Breast epithelium (tissue), 4 donors: ENCODE results near the gene LMCD1. TPM values are rescaled to one million over a fixed set of nuclear protein-coding genes. Genes with fewer than 3 reads are reported as not detected.
A peak's percentile ranks its signal among the peaks of the same experiment; 100 is the strongest.

Experiments
- DNase-seq, 2 donors: peaks; one replicate each; pipeline ENCODE4 v3.0.0-alpha.2; 2019; ENCODE audit warnings: low spot score in 2 of 2
- H3K27ac ChIP-seq, 2 donors: fragments of 200-600 bp; sonication (generic) in 1 of 2; one replicate each; pipeline ENCODE4 v1.5.1; 2016 to 2019; ENCODE audit warnings: mild to moderate bottlenecking in 1 of 2
- H3K27me3 ChIP-seq, 2 donors: fragments of 200-600 bp; sonication (generic) in 1 of 2; one replicate each; pipeline versions ENCODE4 v1.5.1 to v1.6.0; 2017 to 2019; ENCODE audit warnings: control low read depth in 1 of 2, mild to moderate bottlenecking in 1 of 2
- H3K36me3 ChIP-seq: fragments of 200-600 bp; one replicate; pipeline ENCODE4 v1.5.1; 2019
- H3K4me1 ChIP-seq, 2 donors: fragments of 200-600 bp; sonication (generic); one replicate each; pipeline ENCODE4 v1.5.1; 2016 to 2019; ENCODE audit warnings: control low read depth in 1 of 2
- H3K4me3 ChIP-seq, 3 donors: fragments of 200-600 bp; sonication (generic); 1 replicate in 2 of 3; 2 replicates in 1 of 3; pipeline ENCODE4 v1.5.1; 2016 to 2019; ENCODE audit warnings: mild to moderate bottlenecking in 3 of 3, moderate library complexity in 2 of 3
- H3K9me3 ChIP-seq, 2 donors: fragments of 200-600 bp; sonication (generic) in 1 of 2; one replicate each; pipeline ENCODE4 v1.5.1; 2016 to 2019; ENCODE audit warnings: control low read depth in 1 of 2
- POLR2A ChIP-seq: fragments of 450-650 bp; IDR thresholded peaks from one replicate; pipeline ENCODE4 v1.6.1; 2016; ENCODE audit warnings: antibody characterized with exemption, mild to moderate bottlenecking, moderate library complexity
- POLR2AphosphoS5 ChIP-seq, 3 donors: sonication (generic); formaldehyde crosslinking; IDR thresholded peaks; one replicate each; pipeline ENCODE4 v1.6.1; 2017; ENCODE audit warnings: antibody characterized with exemption in 3 of 3
- intact Hi-C: fragments of 100-400 bp; cut with DNase I; formaldehyde crosslinking; loops from one replicate; pipeline ENCODE4 v1.15.1; 2023; ENCODE audit warnings: low total_unique reads
- total RNA-seq, 3 donors: library from RNA; depleted of rRNA; stranded (reverse); fragments of >200 nt; gene quantifications; one replicate each; pipeline ENCODE4 v1.1.0, GENCODE V29; 2016
- TF ChIP-seq, protein P1 (sequence below), 3 donors: fragments of 450-650 bp; IDR thresholded peaks; one replicate each; pipeline ENCODE4 v1.5.1; 2016 to 2017; ENCODE audit warnings: antibody characterized with exemption in 3 of 3, mild to moderate bottlenecking in 3 of 3, moderate library complexity in 3 of 3

The LMCD1 gene
- total RNA-seq, 3 donors from 2014 or later: 53.0 to 228 (median 105) TPM

DNA sequence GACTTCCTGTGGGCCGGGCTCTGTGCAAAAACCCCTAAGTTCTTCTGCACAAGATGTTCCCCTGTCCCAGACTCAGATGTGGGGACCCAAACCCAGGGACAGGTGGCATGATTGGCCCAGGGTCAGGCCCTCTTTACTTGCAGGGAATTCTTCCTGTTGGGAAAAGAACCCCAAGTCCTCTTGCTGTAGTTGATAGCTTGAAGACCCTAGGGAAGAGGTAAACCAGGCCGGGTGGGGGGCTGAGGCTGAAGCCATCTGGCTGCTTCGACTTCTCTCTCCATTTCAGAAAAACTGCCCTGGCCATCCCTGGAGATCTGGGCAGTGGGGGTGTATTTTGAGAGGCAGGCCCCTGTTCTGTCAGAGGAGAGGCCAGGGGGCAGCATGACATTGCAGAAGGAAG is 119.5 kb downstream of the LMCD1 start:
- Histone ChIP-seq H3K4me3 (no peak overlapping the region), H3K27ac (no peak overlapping the region), H3K9me3 (peaks cover 0 to 6% of the 10 kb centered on the region in 2 donors), H3K36me3 (no peaks in the 10 kb centered on the region), H3K27me3 (no peaks in the 10 kb centered on the region), H3K4me1 (no peaks in the 10 kb centered on the region)
- intact Hi-C loops: loop anchor here (5.0 kb wide), 1 partner anchor 179 kb away; no protein-coding TSS in a partner anchor
- DNase-seq: no peak
- TF ChIP-seq, protein P1, sequence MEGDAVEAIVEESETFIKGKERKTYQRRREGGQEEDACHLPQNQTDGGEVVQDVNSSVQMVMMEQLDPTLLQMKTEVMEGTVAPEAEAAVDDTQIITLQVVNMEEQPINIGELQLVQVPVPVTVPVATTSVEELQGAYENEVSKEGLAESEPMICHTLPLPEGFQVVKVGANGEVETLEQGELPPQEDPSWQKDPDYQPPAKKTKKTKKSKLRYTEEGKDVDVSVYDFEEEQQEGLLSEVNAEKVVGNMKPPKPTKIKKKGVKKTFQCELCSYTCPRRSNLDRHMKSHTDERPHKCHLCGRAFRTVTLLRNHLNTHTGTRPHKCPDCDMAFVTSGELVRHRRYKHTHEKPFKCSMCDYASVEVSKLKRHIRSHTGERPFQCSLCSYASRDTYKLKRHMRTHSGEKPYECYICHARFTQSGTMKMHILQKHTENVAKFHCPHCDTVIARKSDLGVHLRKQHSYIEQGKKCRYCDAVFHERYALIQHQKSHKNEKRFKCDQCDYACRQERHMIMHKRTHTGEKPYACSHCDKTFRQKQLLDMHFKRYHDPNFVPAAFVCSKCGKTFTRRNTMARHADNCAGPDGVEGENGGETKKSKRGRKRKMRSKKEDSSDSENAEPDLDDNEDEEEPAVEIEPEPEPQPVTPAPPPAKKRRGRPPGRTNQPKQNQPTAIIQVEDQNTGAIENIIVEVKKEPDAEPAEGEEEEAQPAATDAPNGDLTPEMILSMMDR (IDR thresholded peaks at IDR 0.05): no peak
- TF ChIP-seq POLR2AphosphoS5 (IDR thresholded peaks at IDR 0.05) (no peak), POLR2A (no peak)

DNA sequence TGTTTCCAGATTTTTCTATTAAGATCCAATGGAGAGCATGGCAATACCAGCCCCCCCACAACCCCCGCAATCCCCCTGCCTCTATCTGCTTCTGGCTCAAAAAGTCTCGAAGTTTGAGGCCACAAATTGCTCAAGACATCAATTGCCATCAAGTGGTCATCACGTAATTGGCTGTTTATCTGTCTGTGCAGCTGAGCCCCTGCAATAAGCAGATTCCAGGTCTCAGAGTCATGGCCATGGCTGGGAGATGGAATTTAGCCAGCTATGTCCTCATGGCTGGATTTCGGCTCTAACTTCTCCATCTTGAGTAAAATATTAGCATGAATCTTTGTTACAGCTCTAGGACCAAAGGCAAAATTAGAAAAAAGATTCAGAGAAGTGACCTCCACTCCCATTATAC is 120.2 kb downstream of the LMCD1 start:
- Histone ChIP-seq H3K9me3 (peaks cover 0 to 6% of the 10 kb centered on the region in 2 donors), H3K36me3 (no peaks in the 10 kb centered on the region), H3K27ac (no peak overlapping the region), H3K4me1 (no peaks in the 10 kb centered on the region), H3K4me3 (no peak overlapping the region), H3K27me3 (no peaks in the 10 kb centered on the region)
- DNase-seq: no peak
- intact Hi-C loops: loop anchor here (5.0 kb wide), 1 partner anchor 180 kb away; no protein-coding TSS in a partner anchor
- no peak for TF ChIP-seq POLR2AphosphoS5 (IDR thresholded peaks at IDR 0.05)
- TF ChIP-seq, protein P1 (IDR thresholded peaks at IDR 0.05): no peak
- TF ChIP-seq POLR2A: no peak

DNA sequence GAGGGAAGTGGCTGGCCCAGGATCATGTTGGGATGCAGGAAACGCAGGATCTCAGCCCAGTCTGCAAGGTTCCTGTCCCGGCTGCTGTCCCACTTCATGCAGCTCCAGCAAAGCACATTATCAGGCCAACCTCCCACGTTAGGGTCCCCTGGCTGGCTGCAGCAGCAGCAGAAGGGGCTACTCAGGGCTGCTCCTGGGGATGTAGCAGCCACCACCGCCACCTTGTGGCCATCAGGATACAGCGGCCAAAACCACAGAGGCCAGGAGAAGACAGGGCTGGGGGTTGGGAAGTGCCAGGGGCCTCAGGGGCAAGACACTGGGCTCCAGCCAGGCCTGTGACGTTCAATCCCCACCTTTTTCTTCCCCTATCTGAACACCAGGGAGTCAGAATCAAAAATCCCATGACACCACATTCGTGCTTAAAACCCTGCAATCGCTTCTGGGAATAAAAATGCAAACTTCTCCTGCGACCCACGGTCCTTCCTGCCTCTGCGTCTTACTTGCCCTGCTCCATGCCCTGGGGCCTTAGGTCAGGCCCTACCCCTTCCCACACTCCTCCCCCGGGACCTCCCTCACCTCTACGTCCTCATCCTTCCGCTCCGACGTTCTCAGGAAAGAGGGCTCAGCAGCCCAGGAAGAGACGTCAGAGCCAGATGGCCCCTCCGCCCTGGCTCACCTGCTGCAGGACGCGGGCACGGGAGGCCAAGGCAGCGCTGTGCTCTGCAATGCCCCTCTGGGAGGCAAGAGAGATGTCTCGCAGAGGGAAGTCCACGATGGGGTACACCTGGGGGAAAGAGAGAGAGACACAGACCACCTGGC is 121.5 kb downstream of the LMCD1 start:
- Histone ChIP-seq H3K9me3 (peaks cover 0 to 6% of the 10 kb centered on the region in 2 donors), H3K27ac (no peak overlapping the region), H3K4me3 (peak overlapping the region in 1 of 3 donors; percentile 40), H3K4me1 (no peaks in the 10 kb centered on the region), H3K36me3 (no peaks in the 10 kb centered on the region), H3K27me3 (no peaks in the 10 kb centered on the region)
- intact Hi-C loops: loop anchor here (5.0 kb wide), 1 partner anchor 181 kb away; no protein-coding TSS in a partner anchor
- TF ChIP-seq POLR2A (no peak), POLR2AphosphoS5 (IDR thresholded peaks at IDR 0.05) (no peak)
- TF ChIP-seq, protein P1 (IDR thresholded peaks at IDR 0.05): peak; percentile 89 to 91 (median 90)
- DNase-seq: peak in 1 of 2 donors; percentile 35

DNA sequence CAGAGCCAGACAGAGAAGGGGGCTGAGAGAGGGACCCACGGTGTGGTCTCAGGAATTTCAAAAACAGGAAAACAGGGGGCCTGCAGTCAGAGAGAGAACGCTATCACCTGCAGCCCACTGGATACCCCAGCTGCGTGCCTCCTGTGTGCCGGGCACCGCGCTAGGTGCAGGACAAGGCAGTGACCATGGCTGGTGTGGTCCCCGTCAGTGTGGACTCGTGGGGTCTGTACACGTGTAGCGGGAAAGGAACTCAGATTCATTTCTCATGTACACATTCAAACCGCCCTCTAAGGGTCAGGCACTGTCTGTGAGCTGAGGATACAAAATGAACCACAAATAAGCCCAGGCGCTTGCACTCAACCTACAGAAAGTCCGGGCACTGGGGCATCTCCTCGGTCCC is 122.1 kb downstream of the LMCD1 start:
- intact Hi-C loops: loop anchor here (5.0 kb wide), 1 partner anchor 181 kb away; no protein-coding TSS in a partner anchor
- TF ChIP-seq POLR2A: no peak
- TF ChIP-seq, protein P1 (IDR thresholded peaks at IDR 0.05): no peak
- no peak for TF ChIP-seq POLR2AphosphoS5 (IDR thresholded peaks at IDR 0.05)
- Histone ChIP-seq H3K27me3 (no peaks in the 10 kb centered on the region), H3K9me3 (peaks cover 0 to 5% of the 10 kb centered on the region in 2 donors), H3K27ac (no peak overlapping the region), H3K36me3 (no peaks in the 10 kb centered on the region), H3K4me3 (no peak overlapping the region), H3K4me1 (no peaks in the 10 kb centered on the region)
- no peak for DNase-seq

Other genes starting within 250 kb of the LMCD1 start
- gene SSUH2, start 143.0 kb downstream of the LMCD1 start, total RNA-seq: under 1 TPM in 2 of 3 donors, not detected in 1; 0.15 to 0.33 TPM
- gene CAV3, start 232.0 kb downstream of the LMCD1 start, total RNA-seq: not detected